ENCODE data around the gene TPRG1L.

TPRG1L gene

DNA sequence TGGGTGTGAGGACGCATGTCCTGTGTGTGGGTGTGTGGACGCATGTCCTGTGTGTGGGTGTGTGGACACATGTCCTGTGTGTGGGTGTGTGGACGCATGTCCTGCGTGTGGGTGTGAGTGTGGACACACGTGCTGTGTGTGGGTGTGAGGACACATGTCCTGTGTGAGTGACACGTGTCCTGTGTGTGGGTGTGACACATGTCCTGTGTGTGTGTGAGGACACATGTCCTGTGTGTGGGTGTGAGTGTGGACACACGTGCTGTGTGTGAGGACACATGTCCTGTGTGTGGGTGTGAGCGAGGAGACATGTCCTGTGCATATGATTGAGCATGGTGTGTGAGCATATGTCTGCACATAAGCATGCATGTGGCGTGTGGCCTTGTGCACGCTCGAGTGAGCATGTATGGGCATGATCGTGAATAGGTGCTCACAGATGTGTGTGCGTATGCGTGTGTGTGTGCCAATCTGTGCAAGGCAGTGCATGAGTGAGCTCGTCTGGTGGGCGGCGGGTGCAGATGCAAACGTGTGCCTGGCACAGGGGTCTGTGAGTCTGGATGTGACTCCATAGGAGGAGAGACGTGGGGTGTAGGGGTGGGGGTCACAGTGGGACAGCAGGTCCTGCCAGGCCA is 38.8 kb upstream of the TPRG1L start:
- H3K4me1 ChIP-seq (ENCODE audit: low read depth, poor library complexity, severe bottlenecking), result no peaks in the 10 kb centered on the region
- H3K27me3 ChIP-seq (ENCODE audit: insufficient read depth, low read depth), result peaks cover 39% of the 10 kb centered on the region
- TF ChIP-seq, protein P1, sequence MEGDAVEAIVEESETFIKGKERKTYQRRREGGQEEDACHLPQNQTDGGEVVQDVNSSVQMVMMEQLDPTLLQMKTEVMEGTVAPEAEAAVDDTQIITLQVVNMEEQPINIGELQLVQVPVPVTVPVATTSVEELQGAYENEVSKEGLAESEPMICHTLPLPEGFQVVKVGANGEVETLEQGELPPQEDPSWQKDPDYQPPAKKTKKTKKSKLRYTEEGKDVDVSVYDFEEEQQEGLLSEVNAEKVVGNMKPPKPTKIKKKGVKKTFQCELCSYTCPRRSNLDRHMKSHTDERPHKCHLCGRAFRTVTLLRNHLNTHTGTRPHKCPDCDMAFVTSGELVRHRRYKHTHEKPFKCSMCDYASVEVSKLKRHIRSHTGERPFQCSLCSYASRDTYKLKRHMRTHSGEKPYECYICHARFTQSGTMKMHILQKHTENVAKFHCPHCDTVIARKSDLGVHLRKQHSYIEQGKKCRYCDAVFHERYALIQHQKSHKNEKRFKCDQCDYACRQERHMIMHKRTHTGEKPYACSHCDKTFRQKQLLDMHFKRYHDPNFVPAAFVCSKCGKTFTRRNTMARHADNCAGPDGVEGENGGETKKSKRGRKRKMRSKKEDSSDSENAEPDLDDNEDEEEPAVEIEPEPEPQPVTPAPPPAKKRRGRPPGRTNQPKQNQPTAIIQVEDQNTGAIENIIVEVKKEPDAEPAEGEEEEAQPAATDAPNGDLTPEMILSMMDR (conservative IDR thresholded peaks at IDR 0.05; ENCODE audit: low read depth, low read length), result no peak
- no peak overlapping the region for H3K9ac ChIP-seq
- H4K20me1 ChIP-seq (ENCODE audit: insufficient read depth), result no peaks in the 10 kb centered on the region
- H2AFZ ChIP-seq (ENCODE audit: low read depth), result no peak overlapping the region
- H3K4me3 ChIP-seq (IDR thresholded peaks at IDR 0.05; ENCODE audit: insufficient read depth, low read depth, low read length), result no peak overlapping the region
- H3K79me2 ChIP-seq (ENCODE audit: insufficient read depth, low read depth), result no peaks in the 10 kb centered on the region
- no peak overlapping the region for H3K4me2 ChIP-seq
- H3K36me3 ChIP-seq (ENCODE audit: insufficient read depth), result no peaks in the 10 kb centered on the region
- H3K27ac ChIP-seq, result no peak overlapping the region

DNA sequence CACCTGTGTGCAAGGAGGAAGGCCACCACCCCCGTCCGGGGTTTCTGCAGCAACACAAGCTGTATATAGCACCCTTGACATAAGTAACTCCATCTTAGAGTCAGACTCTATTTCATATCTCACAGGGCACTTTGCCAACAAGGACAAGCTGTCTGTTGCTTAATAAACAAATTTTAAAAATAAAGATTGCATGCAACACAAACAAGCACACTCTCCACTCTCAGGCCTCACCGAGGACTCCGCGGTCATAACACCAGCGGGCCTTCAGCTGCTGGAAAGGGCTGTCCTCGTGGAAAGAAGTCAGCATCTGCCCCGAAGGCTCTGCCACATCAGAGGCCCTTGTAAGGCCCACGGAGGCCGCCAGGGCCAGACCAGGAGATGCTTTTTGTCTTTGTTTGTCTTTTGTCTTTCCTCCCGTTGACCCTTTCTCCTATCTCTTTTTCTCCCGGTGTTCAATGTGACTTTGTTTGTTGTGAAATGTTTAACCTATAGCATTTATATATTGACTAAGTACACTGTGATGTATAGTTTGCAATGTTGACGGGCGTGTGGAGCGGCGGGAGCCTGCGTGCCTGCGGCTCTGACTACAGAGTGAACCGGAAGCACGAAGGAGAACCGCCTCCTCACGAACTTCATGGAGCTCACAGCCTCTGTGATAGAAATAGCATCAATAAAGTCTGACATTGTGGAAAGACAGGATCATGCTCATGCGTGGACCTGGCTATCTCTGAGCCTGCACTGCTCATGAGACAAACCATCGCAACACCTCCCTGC is 37.6 kb upstream of the TPRG1L start:
- no peaks in the 10 kb centered on the region for H4K20me1 ChIP-seq (ENCODE audit: insufficient read depth)
- no peaks in the 10 kb centered on the region for H3K36me3 ChIP-seq (ENCODE audit: insufficient read depth)
- no peak overlapping the region for H3K4me2 ChIP-seq
- no peak overlapping the region for H2AFZ ChIP-seq (ENCODE audit: low read depth)
- no peak overlapping the region for H3K27ac ChIP-seq
- H3K4me1 ChIP-seq (ENCODE audit: low read depth, poor library complexity, severe bottlenecking), result no peaks in the 10 kb centered on the region
- no peak overlapping the region for H3K4me3 ChIP-seq (IDR thresholded peaks at IDR 0.05; ENCODE audit: insufficient read depth, low read depth, low read length)
- TF ChIP-seq, protein P1 (conservative IDR thresholded peaks at IDR 0.05; ENCODE audit: low read depth, low read length), result no peak
- H3K79me2 ChIP-seq (ENCODE audit: insufficient read depth, low read depth), result no peaks in the 10 kb centered on the region
- H3K9ac ChIP-seq, result no peak overlapping the region
- H3K27me3 ChIP-seq (ENCODE audit: insufficient read depth, low read depth), result peaks cover 39% of the 10 kb centered on the region

DNA sequence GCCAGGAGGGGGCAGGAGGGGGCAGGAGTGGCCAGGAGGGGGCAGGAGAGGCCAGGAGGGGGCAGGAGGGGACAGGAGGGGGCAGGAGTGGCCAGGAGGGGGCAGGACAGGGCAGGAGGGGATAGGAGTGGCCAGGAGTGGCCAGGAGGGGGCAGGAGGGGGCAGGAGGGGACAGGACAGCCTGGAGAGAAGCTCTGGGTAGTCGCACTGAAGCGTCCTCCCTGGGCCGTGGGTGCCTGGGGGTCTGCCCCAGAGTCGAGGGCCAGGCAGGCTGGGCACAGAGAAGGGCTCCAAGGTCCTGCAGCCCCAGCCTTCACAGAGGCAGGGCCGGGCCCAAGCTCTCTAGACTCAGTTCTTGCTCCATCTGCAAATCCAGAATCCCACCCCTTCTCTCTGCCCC is 36.4 kb upstream of the TPRG1L start:
- Histone ChIP-seq H3K4me1 (ENCODE audit: low read depth, poor library complexity, severe bottlenecking) (no peaks in the 10 kb centered on the region), H3K27ac (no peak overlapping the region), H3K79me2 (ENCODE audit: insufficient read depth, low read depth) (no peaks in the 10 kb centered on the region), H3K27me3 (ENCODE audit: insufficient read depth, low read depth) (peaks cover 50% of the 10 kb centered on the region), H3K4me2 (no peak overlapping the region), H3K4me3 (IDR thresholded peaks at IDR 0.05; ENCODE audit: insufficient read depth, low read depth, low read length) (no peak overlapping the region), H2AFZ (ENCODE audit: low read depth) (no peak overlapping the region), H4K20me1 (ENCODE audit: insufficient read depth) (no peaks in the 10 kb centered on the region), H3K36me3 (ENCODE audit: insufficient read depth) (no peaks in the 10 kb centered on the region), H3K9ac (no peak overlapping the region)
- TF ChIP-seq, protein P1 (conservative IDR thresholded peaks at IDR 0.05; ENCODE audit: low read depth, low read length), result no peak

DNA sequence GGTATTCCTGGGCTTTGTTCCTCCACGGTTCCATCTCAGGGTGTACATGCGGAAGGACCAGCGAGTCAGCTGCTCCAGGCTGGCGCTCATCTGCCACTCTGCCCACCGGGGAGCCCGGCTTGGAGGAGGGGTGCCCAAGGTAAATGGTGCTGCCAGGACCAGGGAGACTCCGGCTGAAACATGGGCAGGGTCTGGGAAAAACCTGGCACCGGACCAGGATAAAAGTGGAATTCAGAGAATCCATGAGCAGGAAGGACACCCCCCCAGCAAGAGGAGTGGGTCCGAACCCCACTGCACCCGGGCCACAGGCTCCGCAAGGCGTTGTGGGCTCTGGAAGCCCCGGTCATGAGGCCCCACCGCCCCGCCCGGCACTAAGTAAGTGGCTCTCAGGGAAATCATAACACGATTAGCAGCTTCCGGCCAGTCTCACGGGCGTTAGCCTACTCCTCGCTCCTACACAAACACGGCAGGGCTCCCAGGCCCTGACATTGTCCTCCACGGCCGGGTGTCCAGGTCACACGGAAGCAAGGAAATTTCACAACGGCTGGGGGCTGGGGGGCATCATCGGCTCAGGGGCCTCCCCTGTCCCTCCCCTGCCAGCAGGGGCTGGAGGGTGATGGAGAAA is 34.6 kb upstream of the TPRG1L start:
- H2AFZ ChIP-seq (ENCODE audit: low read depth), result no peak overlapping the region
- H3K27me3 ChIP-seq (ENCODE audit: insufficient read depth, low read depth), result peaks cover 69% of the 10 kb centered on the region
- no peak overlapping the region for H3K4me2 ChIP-seq
- H3K36me3 ChIP-seq (ENCODE audit: insufficient read depth), result no peaks in the 10 kb centered on the region
- H3K79me2 ChIP-seq (ENCODE audit: insufficient read depth, low read depth), result no peaks in the 10 kb centered on the region
- H3K4me1 ChIP-seq (ENCODE audit: low read depth, poor library complexity, severe bottlenecking), result no peaks in the 10 kb centered on the region
- no peak overlapping the region for H3K9ac ChIP-seq
- H3K27ac ChIP-seq, result no peak overlapping the region
- H3K4me3 ChIP-seq (IDR thresholded peaks at IDR 0.05; ENCODE audit: insufficient read depth, low read depth, low read length), result no peak overlapping the region
- no peaks in the 10 kb centered on the region for H4K20me1 ChIP-seq (ENCODE audit: insufficient read depth)
- TF ChIP-seq, protein P1 (conservative IDR thresholded peaks at IDR 0.05; ENCODE audit: low read depth, low read length), result no peak
